DMS53 treated with DMSO at 0.1 percent for 48 hours (cell line): ENCODE measurements around the gene DNAJC5G.

ENCODE experiments used
- DNase-seq: peaks from one replicate; lab custom pipeline; 2025; ENCODE audit not compliant: unreplicated experiment; lab: John Stamatoyannopoulos, UW

Gene DNAJC5G, protein sequence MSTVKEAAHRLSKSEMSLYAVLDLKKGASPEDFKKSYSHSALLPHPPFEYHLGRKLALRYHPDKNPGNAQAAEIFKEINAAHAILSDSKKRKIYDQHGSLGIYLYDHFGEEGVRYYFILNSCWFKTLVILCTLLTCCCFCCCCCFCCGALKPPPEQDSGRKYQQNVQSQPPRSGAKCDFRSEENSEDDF

DNA sequence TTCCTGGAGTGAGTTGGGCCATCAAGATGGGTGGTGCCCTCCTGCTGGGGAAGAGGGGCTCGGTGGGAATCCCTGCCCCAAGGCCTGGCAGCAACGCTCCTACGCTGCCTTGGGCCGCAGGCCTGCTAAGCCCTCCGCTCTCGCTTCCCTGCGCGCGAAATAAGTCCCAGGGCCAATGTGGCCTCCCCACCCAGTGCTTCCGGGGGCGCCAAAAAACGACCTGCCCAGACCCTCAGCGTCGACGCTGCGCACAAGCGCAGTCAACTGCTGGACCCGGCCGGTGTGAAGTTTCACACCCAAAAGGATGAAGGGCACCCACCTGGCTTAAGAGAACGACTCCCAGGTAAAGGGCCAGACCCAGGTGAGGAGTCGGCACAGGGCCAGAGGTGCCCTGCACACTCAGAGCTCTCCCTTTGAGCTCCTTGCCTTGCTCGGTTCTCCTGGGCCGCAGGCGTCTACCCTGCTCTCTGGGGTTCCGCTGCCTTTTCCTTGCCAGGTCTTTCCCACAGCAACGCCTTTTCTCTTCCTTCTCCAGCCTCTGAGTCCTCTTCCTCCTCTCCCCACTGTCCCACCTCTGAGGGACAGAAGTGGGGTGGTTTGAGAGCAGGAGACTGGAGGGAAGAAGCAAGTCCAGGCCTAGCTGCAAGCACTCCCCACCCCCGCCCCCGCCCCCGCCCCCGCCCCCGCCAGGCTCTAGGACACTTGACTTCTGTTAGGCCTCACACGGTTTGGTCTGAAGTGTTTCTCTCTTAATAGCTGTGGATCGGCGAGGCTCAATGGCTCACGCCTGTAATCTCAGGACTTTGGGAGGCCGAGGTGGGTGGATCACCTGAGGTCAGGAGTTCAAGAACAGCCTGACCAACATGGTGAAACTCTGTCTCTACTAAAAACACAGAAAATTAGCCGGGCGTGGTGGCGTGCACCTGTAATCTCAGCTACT lies at the start of gene DNAJC5G:
Gene DNAJC5G (plus strand): TSS at position 223 of the 940 bp plus-strand sequence. CDS start 1,296 bp downstream, outside the sequence.
- no peak for DNase-seq

DNA sequence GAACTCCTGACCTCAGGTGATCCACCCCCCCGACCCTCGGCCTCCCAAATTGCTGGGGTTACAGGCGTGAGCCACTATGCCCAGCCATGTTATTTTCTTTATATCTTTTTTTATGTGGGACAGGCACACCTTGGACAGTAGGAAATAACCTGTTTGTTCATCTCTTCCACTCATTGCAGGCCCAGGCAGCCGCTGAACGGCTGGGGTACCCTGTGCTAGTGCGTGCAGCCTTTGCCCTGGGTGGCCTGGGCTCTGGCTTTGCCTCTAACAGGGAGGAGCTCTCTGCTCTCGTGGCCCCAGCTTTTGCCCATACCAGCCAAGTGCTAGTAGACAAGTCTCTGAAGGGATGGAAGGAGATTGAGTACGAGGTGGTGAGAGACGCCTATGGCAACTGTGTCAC lies 49.7 kb upstream of the DNAJC5G start:
- DNase-seq: no peak

DNA sequence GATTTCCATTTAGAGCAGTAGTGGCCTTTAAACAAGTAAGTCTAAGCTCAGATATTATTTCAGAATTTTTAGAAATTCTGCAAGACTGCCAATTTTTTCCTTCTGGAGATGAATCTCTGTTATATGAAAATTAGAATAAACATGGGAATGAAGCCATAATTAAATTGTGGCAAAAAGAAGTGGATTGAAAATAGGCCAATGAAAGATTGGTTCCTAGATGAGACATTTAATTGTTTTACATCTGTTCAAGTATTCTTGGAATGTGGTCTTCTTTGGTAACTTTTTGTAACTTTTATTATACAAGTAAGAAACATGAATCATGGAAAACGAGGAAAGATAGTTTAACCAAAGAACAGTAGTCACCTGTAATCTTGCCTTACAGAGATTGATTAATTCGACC lies 47.7 kb upstream of the DNAJC5G start:
- DNase-seq: no peak

DNA sequence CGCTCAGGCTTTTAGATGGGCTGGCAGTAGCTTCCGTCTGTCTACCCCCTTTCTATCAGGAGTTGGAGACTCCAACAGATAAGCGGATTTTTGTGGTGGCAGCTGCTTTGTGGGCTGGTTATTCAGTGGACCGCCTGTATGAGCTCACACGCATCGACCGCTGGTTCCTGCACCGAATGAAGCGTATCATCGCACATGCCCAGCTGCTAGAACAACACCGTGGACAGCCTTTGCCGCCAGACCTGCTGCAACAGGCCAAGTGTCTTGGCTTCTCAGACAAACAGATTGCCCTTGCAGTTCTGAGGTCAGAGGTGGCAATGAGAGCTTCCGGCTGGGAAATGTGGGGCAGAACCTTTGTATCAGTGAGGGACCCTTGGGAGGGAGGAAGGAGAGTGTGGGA lies 43.3 kb upstream of the DNAJC5G start:
- no peak for DNase-seq

DNA sequence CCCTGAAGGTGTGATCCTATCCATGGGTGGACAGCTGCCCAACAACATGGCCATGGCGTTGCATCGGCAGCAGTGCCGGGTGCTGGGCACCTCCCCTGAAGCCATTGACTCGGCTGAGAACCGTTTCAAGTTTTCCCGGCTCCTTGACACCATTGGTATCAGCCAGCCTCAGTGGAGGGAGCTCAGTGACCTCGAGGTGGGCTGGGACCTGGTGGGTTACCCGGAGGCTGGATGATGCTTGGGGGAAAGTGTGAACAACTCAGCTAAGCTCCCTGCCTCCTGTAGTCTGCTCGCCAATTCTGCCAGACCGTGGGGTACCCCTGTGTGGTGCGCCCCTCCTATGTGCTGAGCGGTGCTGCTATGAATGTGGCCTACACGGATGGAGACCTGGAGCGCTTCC lies 41.9 kb upstream of the DNAJC5G start:
- no peak for DNase-seq

DNA sequence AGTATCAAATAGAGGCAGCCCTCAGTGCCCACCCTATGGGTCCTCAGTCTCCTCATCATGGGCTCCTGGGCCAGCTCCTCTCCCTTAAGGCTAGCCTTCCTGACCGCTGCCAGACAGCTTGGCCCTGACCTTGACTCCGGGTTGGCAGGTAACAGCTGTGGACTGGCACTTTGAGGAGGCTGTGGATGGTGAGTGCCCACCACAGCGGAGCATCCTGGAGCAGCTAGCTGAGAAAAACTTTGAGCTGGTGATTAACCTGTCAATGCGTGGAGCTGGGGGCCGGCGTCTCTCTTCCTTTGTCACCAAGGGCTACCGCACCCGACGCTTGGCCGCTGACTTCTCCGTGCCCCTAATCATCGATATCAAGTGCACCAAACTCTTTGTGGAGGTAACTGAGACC lies 39.1 kb upstream of the DNAJC5G start:
- no peak for DNase-seq

DNA sequence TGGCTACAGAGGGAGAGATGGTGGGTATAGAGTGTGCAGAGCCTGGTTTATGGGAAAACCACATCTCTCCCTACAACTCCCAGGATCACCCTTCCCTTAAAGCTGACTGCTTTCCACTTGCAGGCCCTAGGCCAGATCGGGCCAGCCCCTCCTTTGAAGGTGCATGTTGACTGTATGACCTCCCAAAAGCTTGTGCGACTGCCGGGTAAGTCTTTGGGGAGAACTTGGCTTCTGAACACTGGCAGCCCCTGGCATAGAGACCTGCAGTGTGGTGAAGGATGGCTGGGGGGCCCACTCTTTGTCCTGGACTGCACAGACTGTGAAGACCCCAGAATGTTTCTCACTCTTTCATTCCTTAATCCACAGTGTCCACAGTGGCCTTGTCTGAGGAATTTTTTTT lies 38.6 kb upstream of the DNAJC5G start:
- DNase-seq: no peak

DNA sequence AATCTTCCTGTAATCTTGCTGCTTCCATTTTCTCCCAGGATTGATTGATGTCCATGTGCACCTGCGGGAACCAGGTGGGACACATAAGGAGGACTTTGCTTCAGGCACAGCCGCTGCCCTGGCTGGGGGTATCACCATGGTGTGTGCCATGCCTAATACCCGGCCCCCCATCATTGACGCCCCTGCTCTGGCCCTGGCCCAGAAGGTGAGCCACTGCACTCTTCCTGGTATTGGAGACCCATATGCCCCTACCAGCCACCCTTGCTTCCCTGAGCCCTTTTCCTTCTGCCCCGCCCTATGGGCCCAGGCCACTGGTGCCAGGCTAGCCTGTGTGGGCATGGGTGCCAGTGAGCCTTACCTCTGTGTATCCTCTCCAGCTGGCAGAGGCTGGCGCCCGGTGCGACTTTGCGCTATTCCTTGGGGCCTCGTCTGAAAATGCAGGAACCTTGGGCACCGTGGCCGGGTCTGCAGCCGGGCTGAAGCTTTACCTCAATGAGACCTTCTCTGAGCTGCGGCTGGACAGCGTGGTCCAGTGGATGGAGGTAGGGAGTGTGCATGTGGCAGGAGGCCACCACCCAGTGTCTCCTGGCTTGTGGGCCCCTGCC lies 37.8 kb upstream of the DNAJC5G start:
- no peak for DNase-seq

DNA sequence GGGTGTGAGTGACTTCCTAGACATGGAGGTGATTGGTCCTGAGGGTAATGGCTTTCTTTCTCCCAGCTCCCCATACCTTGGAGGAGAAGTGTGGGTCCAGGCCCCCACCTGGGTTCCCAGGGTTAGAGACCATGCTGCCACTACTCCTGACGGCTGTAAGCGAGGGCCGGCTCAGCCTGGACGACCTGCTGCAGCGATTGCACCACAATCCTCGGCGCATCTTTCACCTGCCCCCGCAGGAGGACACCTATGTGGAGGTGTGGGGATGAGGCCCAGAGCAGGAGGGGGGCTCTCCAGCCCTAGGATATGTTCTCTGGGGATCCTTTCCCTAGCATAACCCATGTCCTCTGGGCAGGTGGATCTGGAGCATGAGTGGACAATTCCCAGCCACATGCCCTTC lies 36.3 kb upstream of the DNAJC5G start:
- no peak for DNase-seq

DNA sequence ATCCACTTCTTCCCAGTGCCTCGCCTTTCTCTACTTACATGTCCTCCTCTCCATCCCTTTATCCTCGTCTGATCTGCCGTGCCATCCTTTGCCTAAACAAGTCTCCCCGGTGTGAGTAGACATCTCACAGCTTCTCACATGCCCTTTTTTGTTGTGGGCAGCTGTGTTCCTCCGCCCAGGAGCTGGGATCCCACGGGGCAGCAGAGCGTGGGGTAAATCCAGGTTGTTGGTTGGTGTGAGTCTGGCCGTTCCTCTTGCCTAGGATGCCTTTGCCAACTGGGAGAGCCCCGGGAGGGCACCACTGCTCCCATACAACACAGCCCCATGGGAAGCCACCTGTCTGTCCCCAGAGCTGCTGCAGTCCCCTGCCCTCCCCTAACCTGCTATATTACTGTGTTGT lies 34.8 kb upstream of the DNAJC5G start:
- no peak for DNase-seq

DNA sequence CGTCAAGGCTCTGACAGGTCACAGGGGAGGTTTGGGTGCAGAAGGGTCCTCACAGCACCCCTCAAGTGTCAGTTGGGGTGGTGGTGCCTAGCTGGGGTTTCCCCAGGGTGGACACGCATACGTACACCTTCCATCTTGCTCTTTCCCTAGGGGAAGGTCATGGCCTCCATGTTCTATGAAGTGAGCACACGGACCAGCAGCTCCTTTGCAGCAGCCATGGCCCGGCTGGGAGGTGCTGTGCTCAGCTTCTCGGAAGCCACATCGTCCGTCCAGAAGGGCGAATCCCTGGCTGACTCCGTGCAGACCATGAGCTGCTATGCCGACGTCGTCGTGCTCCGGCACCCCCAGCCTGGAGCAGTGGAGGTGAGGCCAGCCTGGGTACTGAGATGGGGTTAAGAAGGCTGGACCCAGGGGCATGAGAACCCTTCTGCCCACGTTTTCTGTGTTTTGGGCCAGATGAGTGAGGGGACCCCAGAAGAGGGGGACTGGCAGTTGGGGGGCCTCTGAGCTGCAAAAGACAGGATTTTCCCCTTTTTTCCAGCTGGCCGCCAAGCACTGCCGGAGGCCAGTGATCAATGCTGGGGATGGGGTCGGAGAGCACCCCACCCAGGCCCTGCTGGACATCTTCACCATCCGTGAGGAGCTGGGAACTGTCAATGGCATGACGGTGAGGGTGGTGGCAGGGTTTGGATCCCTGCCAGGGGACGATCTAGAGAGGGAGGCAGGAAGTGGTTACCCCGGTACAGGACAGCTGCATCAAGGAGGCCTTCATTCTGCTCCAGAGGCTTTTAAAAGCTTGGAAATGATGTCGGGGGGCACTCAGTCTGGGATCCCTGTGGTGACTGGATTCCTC lies 33.2 kb upstream of the DNAJC5G start:
- DNase-seq: no peak

DNA sequence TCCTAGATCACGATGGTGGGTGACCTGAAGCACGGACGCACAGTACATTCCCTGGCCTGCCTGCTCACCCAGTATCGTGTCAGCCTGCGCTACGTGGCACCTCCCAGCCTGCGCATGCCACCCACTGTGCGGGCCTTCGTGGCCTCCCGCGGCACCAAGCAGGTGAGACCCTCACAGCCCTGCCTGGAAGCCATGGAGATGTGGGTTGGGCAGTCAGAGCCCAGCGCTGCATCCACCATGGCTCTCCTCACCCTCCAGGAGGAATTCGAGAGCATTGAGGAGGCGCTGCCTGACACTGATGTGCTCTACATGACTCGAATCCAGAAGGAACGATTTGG lies 32.6 kb upstream of the DNAJC5G start:
- no peak for DNase-seq

DNA sequence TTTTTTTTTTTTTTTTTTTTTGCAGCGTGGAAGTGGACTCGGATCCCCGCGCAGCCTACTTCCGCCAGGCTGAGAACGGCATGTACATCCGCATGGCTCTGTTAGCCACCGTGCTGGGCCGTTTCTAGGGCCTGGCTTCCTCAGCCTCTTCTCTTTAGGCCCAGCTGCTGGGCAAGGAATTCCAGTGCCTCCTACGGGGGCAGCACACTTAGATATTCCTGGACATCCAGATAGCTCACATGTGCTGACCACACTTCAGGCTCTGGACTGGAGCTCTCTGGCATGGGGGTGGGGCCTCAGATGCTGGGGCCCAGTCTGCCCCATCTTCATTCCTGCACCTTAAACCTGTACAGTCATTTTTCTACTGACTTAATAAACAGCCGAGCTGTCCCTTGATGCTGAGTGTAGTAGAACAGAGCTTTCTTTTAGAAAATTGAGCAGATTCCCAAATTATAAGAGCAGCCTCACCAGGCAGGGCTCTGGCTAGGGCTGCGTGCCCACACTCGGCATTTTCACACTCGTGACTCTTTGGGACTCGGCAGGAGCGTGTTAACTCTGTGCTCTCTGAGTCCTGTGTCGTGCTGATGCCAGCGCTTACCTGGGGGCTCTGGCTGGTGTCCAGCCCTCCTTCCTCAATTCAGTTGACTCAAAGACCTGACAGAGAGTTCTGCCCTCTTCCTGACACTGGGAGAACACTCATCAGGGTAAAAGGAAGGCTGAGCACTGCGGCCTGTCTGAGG lies 31.7 kb upstream of the DNAJC5G start:
- no peak for DNase-seq

DNA sequence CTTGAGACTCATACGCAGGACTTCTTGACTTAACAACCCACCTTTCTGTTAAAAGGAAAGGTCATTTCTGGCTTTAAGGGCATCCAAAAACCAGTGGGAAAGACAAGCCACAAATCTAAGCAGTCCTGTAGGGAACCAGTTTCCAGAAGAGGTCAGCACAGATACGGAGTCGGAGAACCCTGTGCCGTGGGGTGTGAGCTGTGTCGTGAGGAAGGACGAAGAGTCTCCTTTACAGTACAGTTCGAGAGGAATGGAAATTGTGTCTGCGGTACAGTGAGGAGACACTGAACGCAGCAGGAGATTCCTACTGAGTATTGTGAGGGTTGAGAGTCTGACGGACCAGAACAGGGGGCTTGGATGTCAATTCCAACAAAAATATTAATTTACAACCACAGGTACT lies 30.1 kb upstream of the DNAJC5G start:
- DNase-seq: no peak

DNA sequence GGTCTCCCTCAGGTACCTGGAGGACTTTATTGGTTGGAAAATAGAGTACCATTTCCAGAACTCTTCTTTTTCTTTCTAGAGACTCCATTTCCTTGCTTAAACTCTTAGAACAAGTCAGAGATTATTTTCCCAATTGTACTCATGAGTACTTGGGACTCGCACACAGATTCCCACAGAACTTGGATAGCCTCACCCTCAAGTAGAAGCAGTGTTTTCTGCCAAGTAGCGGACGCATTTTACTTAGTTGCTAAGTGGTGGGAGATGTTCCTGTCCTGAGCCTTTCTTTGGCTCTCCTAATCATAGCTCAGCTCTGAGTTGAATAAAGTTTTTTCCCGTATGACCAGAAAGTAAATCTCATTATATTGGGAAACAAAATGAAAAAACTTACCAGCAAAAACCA lies 29.6 kb upstream of the DNAJC5G start:
- no peak for DNase-seq

DNA sequence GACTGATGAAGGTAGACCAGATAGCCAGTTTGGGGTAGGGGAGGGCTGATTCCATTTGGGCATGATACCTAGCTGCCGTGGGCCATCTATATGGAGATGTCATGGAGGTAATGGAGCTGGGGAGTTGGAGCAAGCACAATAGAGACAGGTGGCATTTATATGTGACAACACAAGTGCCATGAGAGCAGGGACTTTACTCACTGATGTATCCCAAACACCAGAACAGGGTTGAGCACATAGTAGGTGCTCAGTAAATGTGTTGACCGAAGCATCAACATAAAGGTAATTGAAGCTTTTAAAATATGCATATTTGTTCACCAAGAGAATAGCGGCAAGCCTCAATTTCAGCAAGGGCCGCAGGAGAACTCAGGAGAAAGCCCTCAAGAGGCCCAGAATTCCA lies 27.3 kb upstream of the DNAJC5G start:
- no peak for DNase-seq

DNA sequence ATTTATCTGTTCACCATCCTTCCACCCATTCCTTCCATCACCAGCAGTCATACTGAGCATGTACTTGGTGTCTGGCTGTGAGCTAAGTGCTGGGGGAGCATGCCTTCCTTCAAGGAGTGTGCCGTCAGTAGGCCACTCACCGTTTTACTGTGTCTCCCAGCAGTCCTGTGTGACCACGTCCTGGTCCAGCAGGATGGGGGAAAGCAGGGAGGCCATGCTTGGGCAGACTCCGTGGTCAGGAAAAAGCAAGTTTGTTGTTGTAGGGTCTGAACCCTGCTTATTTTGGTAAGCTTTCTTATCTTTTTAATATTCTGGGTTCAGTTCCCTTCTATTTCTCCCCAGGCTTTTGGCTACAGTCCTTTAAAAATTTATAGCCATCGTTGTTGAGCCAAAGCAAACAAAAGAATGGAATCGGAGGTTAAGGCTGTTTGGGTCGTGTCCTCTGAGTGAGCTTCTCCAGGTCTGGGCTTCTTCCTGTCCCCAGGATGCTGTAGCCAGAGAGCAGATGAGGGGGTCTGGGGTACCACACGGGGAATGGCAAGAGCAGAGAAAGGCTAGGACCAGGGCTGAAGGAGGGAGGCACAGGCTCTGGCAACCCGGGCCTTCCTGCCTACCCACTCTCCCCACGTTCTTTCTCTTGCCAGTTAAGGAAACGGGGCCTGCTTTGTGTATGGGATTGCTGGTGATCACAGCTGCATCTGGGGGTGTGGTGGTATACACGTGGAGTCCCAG lies 25.9 kb upstream of the DNAJC5G start:
- DNase-seq: no peak

DNA sequence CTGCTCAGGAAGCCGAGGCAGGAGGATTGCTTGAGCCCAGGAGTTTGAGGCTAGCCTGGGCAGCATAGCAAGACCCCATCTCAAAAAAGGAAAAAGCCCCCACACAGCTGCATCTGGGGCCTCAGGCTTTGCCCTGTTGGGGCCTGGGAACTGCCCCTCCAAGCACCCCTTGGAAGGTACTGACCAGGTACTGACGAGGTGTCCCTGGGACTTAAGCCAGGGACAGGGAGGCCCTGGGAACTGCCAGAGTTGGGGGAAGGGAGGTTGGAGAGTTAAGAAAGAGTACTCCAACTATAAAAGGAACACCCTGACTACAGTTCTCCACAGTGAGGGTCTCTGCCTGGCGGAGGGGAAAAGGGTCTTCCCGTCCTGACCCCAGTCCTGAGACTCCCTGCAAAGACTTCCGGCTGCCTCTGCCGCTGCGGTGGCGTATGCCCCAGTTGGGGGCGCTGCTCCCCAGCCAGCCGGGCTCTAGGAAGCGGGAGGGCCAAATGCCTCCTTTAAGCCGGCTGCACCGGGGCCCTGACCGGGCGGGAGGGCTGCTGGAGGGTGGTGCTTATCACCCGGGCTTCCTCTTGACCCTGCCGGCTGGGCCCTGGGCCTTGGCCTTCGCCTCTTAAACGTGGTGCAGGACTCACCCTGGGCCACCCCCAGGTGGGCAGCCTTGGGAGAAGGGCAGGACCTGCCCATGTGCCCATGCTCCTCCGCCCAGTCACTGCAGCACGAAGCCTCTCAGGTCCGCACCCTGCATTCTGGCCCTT lies 25.2 kb upstream of the DNAJC5G start:
- peak; percentile 12 for DNase-seq

DNA sequence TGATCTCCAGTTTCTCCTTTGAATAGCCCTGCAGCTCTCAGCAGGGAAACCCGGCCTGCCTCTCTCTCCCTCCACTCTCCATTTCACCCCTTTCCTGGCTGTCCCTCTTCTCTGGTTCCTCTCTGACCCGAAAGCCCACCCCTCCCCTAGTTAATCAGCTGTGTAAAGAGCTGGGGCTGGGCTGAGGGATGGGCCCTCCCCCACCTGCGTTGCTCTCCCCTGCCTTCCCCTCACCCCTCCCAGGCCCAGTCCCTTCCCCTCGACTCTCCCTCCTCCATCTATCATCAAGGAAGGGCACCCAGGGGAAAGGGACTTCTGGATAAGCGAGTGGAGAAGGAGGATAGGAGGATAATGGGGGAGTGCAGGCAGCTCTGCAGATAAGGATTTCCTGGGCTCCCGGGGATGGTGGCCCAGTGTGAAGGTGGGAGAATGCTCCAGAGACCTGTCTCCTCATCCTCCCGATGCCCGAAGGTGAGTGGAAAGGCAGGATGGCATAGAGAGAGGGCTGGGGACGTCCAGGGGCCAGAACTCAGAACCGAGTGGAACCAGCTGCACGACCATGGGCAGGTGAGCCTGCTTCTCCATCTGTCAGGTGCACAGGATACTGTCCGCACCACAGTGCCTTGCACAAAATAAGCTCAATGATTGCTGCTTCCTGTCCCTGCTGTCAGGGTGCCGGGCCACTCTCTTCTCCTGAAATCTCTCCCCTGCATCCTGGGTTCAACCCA lies 24.4 kb upstream of the DNAJC5G start:
- no peak for DNase-seq
